SK-N-SH (cell line): ENCODE results near the gene NEK8.

Source experiments
- CTCF ChIP-seq: fragments of 200-600 bp; sonication (generic); IDR thresholded peaks from 2 replicates; pipeline ENCODE4 v1.6.1; 2017; ENCODE audit warnings: antibody characterized with exemption, mild to moderate bottlenecking, moderate library complexity
- EP300 ChIP-seq, 2 experiments: IDR thresholded peaks; 2 replicates each; pipeline versions ENCODE4 v1.4.0 to v1.6.1; 2012; ENCODE audit warnings: borderline replicate concordance in 1 of 2, low read depth in 1 of 2, low read length in 1 of 2
- EZH2phosphoT487 ChIP-seq: fragments of 200-600 bp; sonication (generic); IDR thresholded peaks from 2 replicates; pipeline ENCODE4 v1.6.1; 2017; ENCODE audit warnings: low read depth, mixed run types, mild to moderate bottlenecking, antibody characterized with exemption, moderate library complexity, borderline replicate concordance
- NRF1 ChIP-seq: IDR thresholded peaks from 2 replicates; pipeline ENCODE4 v1.6.1; 2012; ENCODE audit warnings: low read depth, mild to moderate bottlenecking, low read length

- TF ChIP-seq CTCF (no peak), EZH2phosphoT487 (no peak), EP300 (IDR thresholded peaks at IDR 0.05; ENCODE audit: borderline replicate concordance in 1 of 2, low read depth in 1 of 2, low read length in 1 of 2) (no peak), NRF1 (no peak)
Measured at GRCh38 chr17:28726226-28726626, 2.4 kb upstream of the NEK8 start, which contains the start of gene TLCD1.
